ENCODE measurements around the gene PARD6B.

GRCh38 chr20:50747275-50747674 lies 15.9 kb downstream of the PARD6B start:
- no peak for TF ChIP-seq CTCF (conservative IDR thresholded peaks at IDR 0.05; ENCODE audit: low read length)
- no peak for TF ChIP-seq EZH2phosphoT487 (IDR thresholded peaks at IDR 0.05; ENCODE audit: borderline replicate concordance)

Data from Loucy (cell line).